NCI-H2227 (cell line): ENCODE measurements around the gene DNAL4.

Experiments
- DNase-seq: peaks from one replicate; lab custom pipeline; 2025; ENCODE audit not compliant: unreplicated experiment; lab: John Stamatoyannopoulos, UW

The DNAL4 gene, protein sequence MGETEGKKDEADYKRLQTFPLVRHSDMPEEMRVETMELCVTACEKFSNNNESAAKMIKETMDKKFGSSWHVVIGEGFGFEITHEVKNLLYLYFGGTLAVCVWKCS

DNA sequence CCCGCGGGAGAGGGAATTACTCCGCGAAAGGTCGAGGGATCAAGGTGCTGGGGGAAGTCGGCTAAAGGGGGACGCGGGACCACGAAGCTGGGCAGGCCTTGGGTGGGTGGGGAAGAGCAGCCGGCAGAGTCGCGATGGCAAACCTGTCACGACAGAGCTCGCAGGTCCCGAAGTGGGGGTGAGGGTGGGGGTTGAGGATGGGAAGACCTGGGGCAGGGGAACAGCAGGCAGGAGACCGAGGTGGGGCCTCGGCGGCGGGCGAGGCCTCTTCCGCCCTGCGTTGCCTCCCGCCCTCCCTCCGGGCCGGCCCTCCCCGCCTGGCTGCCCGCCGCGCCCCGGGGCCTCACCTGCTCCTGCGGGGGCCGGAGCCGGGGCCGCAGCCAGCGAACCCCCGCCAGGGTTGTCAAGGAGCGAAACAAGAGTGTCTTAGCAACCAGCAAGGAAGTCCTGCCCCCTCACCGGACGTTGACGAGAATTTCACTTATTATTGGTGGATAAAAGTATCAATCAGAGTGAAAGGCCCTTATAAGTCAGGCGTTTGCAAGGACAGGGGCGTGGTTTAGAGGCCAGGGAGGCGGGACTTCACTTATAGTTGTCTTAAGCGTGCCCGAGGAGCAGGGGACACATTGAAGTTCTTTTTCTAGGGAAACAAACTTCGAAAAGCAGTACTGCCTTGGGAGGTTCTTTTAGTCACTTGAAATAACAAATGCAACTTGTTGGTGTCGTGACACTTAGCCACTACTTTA, at the start of gene DNAL4:
TSS of gene DNAL4 (minus strand) at position 423 of the 746 bp plus-strand sequence. CDS start 11,412 bp downstream, outside the sequence.
- peak; percentile 97 for DNase-seq

DNA sequence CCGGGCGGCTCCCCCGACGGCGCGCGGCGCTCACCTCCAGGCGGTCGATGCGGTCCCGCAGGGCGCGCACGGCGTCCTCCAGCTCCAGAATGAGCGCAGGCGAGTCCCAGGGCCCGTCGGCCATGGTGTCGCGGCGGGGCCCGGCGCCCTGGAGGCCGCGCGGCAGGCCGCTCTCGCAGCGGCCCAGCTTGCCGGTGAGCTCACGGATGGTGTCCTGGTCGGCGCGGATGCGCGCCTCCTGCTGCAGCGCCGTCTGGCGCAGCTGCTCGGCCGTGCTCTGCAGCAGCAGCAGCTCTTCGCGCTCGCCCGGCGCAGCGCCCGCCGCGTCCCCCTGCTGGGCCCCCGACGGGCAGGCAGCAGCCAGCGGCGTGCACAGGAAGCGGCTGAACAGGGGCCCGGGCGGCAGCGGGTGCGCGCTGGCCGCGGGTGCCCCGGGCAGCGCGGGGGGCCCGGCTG, 49.3 kb upstream of the DNAL4 start:
- peak; percentile 81 for DNase-seq

DNA sequence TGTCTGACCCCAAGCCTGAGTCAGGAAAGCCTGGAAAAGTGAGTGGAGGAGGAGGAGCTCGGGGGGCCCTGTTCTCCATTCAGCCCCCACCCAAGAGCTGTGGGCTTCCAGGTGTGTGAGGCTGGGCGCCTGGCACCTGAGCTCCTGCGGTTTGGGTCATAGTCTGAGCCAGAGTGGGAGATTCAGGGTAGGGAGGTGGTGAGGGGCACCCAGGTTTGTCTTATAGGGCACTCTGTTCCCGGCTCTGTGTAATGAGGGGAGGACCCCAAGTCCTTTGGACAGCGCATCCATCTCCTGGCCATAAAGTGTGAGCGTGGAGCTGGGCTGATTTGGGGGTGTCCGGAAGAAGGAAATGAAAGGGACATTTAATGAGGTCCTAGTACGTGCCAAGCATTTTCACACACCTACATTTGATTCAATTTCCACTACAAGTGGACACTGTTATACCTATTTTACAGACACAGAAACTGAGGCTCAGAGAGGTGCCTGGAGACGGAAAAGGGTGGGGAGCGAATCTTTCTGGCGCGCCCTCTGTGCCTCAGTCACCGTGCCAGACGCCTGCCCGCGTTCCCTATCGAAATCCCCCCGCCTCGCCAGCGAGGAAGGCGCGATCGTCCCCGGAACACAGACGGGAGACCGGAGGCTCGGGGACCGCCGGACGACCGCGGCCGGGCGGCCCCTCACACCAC, 48.7 kb upstream of the DNAL4 start:
- no peak for DNase-seq

DNA sequence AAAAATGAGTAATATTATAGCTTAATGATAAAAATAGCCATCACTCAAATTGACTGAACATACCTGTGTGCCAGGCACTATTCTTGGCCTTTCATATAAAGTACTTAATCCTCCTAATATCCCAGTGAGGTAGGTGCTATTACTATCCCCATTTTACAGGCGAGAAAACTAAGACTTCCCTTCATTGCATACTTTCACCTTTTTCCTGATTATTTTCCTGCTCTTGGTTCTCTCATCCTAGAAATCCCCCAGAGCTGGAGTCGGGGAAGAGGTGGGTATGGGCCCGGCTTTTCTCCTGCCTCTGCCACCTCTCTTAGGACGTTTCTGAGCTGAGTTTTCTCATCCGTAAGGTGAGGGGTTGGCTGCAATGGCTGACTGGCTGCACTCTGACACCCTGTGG, 47.7 kb upstream of the DNAL4 start:
- no peak for DNase-seq

DNA sequence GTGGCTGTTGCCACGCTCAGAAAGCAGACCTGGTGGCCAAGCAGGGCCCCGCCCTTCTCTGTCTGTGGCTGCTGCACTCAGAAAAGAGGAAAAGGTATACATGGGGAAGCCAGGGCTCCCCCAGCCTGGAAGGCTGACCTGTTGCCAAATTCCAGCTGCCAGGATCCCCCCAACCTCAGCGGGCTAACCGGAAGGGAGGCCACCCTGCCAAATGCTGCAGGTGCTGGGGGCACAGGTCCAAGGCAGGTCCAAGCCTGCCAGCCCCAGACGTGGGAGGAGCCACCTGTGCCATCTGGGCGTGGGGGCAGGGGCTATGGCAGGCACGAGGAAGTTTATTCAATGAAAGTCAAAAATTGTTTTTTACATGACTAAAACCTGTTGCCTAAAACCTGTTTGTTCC, 47.3 kb upstream of the DNAL4 start:
- DNase-seq = no peak

DNA sequence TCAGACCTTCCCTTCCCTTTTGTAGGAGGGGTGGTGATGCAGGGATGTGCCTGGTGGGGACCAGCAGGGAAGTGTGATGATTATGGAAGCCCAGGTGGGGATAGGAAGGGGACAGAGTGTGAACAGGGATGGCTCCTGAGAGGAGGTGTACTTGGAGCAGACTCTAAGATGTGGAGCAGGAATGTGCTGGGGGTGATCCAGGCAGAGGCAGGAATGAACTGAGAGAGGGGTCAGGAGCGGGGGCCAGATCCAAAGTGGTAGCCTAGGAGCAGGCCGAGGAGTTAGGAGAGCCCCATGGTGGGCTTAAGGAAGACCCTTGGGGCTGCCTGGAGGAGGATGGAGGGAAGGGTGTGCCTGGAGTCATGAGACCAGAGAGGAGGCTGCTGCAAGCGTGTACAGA, 46.2 kb upstream of the DNAL4 start:
- DNase-seq = no peak

DNA sequence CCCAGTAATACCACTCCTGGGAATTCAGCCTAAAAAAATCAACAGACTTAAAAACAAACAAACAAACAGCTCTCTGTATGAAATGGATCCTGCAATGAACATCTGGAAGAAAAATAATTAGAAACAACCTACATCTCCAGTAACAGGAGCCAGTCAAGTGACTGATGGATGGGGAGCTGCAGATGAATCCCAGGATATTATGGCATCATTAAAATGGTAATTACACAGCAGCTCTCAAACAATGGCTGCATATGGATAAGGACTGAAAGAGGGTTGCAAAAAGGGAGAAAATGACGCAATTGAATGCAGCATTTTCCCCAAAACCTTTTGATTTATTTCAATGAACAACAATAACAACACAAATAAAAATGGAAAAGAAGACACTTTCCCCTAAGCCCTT, 45.7 kb upstream of the DNAL4 start:
- DNase-seq = no peak

DNA sequence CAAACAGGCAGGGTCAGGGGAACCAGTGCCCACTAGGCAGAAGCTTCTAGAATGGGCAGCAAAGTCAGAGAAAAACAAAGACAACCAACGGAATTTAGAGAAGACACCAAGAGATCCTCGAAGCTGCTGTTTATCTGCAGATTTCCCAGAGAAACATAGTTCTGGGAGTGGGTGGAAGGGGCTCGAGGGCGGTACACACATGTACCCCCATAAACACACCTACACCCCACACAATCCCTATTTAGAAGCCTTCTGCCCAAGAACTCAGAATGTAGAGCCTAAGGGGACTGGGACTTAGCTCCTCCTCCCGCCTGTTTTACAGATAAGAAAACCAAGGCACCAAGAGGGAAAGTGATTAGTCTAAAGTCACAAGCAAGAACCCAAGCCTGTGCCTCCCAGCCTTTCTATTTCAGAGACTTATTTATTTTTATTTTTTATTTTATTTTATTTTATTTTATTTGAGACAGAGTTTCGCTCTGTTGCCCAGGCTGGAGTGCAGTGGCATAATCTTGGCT, 43.5 kb upstream of the DNAL4 start:
- DNase-seq = no peak

DNA sequence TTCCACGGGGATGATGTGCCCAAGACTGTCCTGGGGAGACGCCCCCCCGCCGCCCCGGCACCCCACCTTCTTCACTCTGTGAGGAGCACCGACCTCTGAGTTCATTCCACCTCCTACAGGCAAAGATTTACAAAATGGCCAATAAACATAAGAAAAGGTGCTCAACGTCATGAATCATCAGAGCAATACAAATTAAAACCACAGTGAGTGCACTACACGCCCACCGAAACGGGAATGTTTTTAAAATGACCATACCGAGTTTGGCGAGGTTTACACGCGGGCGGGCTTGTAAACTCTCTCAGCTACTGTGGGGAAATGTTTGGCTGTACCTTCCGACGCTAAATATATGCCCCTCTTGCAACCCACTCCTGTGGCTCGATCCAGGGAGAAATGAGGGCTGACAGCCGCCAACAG, 42.0 kb upstream of the DNAL4 start:
- no peak for DNase-seq

DNA sequence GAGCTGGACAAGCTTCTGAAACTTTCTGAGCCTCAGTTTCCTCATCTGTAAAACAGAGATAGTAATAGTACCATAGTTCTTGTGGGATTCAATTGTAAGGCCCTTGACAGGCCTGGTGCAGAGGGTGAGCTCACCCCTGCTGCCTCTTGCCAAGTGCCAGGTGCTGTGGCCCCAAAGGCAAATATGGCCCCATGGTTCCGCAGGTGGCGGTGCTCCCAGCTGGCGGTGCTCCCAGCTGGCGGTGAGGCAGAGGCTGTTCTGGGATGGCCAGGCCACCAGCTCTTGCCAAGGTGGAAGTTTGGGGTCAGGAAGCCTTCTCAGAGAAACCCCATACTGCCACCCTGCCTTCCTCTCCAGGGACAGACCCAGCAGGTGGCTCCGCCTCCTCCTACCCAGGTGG, 41.0 kb upstream of the DNAL4 start:
- DNase-seq = no peak

DNA sequence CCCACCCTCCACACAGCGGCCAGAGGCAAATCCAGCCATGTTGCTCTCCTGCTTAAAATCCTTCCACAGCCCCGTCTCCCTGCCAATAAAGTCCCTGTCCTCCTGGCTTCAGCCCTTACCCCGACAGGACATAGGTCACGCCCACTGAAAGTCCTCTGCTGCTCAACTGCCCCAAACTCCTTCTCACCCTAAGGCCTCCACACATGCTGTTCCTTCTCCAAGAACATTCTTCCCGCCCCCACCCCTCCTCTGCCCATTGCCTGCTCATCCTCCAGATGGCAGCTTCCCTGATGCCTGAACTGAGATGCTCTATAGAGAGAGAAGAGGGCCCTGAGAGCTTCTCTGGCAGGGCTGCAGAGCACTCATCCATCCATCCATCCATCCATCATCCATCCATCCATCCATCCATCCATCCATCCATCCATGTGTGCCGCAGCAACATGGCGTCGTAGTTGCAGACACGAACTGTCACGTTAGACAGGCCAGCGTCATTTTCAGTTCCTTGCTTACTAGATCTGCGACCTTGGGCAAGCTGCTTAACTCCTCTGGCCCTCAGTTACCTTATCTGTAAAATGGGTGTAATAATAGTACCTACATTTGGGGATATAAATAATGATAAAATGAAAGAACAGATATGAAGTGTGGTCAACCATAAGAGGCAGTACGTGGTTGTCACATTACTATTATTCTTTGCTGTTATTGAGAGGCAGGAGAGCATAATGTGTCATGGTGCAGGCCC, 40.4 kb upstream of the DNAL4 start:
- DNase-seq = no peak

DNA sequence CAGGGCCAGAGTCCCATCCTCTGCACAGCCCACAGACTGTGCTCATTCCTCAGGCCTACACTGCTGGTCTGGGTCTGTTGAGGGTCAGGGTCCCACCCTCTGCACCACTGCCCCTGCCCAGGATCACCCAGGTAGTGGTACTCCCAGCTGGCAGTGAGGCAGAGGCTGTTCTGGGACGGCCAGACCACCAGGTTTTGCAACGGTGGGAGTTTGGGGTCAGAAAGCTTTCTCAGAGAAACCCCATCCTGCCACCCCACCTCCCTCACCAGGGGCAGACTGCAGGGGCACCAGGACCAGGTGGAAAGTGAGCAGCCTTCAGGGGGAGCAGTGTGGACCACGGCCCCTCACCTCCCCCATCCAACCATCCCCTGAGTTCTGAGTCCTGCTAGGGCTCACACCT, 39.1 kb upstream of the DNAL4 start:
- DNase-seq = no peak

DNA sequence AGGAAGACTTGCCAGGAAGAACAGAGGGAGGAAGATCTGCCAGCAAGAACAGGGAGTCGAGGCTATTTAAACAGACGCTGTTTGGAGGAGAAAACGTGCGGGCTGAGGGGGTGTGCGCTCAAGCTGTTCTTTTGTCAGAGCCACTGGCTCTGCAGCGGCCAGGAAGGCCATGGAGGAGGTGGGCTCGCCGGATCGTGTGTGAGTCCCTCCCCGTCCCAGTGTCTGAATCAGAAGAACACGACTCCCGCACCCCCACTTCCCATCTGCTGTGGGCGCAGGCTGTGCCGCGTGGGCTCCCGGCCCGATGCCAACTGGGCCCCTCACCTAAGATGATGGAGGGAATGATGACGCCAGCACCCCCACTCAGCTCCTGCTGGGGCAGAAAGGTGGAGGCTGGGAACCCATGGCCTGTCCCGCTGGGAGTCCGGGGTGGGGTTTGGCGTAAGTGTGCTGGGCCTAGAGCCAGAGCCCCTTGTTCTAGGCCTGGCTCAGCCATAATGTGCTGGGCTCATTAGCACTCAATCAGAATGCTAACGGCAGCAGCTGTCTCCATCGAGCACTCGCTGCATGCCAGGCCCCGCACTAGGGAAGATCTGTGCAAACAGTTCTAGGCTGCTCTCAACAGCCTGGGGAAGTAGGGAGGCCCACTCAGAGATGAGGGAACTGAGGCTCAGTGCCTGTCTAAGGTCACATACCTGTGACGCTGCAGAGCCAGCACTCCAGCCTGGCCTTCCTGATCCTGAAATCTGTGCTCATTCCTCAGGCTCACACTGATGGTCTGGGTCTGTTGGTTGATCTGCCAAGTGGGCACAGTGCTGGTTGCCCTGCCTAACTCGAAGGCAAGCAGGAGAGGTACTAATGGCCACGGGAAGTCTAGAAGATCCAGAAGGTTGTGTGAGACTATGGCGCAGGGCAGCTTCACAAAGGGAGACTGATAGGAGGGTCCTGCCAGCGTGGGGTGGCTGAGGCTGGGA, 38.3 kb upstream of the DNAL4 start:
- DNase-seq = no peak

DNA sequence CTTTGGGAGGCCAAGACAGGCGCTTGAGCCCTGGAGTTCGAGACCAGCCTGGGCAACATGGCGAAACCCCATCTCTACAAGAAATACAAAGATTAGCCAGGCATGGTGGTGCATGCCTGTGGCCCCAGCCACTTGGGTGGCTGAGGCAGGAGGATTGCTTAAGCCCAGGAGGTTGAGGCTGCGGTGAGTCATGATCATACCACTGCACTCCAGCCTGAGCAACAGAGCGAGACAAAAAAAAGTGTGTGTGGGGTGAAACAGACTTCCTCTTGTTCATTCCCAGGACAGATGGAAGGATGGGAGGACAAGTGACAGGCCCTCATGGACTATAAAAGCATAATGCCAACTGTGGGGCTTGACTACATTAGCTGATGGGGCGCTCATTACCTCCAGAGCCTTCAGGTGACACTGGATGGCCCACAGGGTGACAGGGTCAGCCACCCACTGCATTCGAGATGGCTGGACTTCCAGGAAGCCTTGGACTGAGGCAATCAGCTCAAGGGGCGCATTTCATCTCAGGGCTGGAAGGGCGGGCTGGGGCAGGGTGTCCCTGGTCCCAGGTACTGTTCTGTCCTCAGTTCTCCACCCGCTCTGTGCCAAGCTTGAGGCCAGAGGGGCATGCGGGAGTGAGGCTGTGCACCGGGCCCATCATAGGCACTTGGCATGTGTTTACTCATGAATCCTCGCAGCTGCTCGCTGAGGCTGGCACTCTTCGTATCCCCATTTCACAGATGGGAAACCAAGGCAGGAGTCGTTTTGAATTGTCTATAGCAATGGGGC, 37.4 kb upstream of the DNAL4 start:
- DNase-seq = no peak

DNA sequence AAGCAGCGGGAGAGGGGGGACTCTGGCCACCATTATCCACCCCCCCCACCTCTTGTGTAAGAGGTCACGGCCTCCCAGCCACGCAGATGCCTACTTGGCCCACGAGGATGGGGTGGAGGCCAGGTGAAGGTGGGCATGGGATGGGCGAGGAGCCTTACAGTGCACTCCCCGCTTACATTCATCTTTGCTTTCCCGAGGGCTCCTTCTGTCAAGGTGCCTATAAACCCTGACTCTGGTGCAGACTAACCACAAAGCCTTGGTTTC, 36.8 kb upstream of the DNAL4 start:
- DNase-seq = no peak

DNA sequence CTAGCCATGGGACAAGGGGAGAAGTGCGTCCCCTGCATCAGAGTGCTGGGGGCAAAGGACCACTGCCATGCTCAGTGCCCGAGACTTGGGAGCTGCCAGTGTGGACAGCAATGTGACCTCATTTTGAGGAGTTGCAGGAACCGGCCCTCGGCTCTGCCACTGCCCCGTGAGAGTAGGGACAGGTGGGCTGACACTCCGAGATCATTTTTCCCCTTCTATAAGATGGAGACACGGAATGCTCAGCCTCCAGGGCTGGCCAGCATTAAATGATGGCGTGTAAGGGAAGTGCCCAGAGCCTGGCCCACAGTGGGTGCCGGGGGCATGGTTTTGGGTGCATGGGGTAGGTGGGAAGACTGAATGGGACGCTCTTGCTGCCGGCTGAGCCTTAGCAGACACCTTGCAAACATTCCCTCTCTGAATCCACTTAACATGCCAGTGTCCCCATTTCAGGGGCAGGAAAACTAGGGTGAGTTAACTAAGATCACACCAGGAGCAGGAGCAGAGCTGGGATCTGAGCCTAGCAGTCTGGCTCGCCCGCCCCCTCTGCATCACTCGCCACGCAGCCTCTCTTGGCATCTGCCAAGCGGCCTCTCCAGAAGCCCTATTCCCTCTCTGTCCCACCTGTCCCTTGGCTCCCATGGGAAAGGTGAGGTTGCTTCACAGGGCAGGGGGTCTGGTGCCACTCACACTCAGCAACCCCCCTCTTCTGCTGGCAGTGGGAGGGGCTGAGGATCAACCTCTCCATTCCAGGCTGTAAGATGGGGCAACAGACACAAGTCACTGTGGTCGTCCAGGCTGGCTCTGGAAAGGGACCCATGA, 36.3 kb upstream of the DNAL4 start:
- DNase-seq = no peak

DNA sequence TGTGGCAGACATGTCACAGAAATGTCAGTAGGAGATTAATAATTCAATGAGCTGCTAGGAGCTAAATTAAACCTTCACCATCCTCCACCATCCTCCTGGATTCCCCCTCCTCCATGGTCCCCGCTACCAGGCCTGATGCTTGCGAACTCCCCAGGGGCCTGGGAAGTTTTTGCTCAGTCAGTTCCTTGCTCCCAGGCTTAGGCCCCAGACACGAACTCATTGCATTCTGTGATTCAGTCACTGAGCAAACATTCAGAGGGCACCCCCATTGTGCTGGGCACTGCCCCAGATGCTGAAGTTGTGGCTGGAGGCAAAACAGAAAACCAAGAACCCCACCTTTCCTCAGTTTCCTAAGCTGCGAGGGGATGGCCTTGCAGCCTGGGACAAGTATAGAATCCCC, 35.5 kb upstream of the DNAL4 start:
- no peak for DNase-seq

DNA sequence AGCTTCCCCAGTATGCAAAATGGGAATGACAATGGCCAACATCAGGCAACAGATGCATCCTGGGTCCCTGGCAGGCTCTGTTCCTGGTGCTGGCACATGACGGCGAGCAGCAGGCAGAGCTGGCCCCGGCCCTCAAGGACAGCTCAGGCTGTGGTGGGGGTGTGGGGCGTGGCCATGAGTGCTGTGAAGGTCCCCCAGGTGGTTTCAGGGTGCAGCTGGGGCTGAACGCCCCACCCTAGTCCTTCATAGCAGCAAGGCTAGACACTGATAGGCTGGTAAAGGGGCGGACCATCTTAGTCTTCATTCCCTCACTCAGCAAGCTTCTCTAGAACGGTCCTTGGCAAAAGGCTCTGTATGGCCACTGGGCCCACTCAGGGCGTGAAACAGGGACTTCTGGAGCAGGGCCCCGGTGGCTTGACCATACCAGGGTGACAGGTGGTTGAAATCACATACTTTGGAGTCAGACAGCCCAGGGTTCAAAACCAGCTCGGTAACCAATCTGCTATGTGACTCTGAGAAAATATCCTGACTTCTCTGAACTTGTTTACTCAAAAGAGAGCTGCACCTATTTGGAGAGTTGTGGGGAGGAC, 34.8 kb upstream of the DNAL4 start:
- DNase-seq = no peak

DNA sequence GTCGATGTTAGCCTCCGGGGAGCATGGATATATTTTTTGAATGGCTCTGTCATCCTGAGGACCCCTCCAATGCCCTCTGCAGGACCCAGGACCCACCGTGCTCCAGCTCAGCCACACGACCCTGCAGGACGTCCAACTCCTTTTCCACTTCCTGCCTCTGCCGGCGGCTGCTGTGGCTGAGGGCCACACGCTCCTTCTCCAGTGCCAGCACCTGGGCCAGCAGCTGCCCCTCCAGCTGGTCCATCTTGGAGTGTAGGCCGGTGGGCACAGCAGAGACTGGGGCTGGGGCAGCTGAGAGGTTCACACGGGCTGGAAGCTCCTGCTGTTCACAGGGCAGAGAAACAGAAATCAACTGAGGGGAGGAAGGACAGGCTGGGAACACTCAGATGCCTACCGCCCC, 34.2 kb upstream of the DNAL4 start:
- no peak for DNase-seq
